ENCODE results near the gene LRRC31. TPM values are rescaled to one million over a fixed set of nuclear protein-coding genes. Genes with fewer than 3 reads are reported as not detected.

Gene LRRC31
- total RNA-seq, 1 donor: not detected

GRCh38 chr3:169886671-169887070, 16.9 kb upstream of the LRRC31 start:
- H2AFZ ChIP-seq (ENCODE audit: low read length): no peak overlapping the region

GRCh38 chr3:169880576-169881250, 11.0 kb upstream of the LRRC31 start:
- TF ChIP-seq CTCF (IDR thresholded peaks at IDR 0.05; ENCODE audit: extremely low read depth, low read depth, low read length): no peak
- Histone ChIP-seq H3K9me3 (ENCODE audit: low read depth, low read length) (no peaks in the 10 kb centered on the region), H2AFZ (ENCODE audit: low read length) (no peak overlapping the region), H4K20me1 (ENCODE audit: insufficient read depth, low read length) (no peaks in the 10 kb centered on the region), H3K4me1 (ENCODE audit: insufficient read depth, low read length) (no peaks in the 10 kb centered on the region), H3K27me3 (ENCODE audit: insufficient read depth, low read length) (no peaks in the 10 kb centered on the region), H3K4me2 (ENCODE audit: insufficient read depth, low read length) (no peak overlapping the region), H3K79me2 (ENCODE audit: insufficient read depth, low read length) (no peaks in the 10 kb centered on the region), H3K27ac (ENCODE audit: low read depth, low read length) (no peak overlapping the region), H3K4me3 (ENCODE audit: insufficient read depth, low read length) (no peak overlapping the region), H3K36me3 (ENCODE audit: insufficient read depth, low read length) (no peaks in the 10 kb centered on the region)
- DNase-seq (ENCODE audit: insufficient read length, low spot score, missing footprints): no peak

More at GRCh38 chr3:169886671-169887070, 16.9 kb upstream of the LRRC31 start:
- no peak for DNase-seq (ENCODE audit: insufficient read length, low spot score, missing footprints)
- Histone ChIP-seq H3K36me3 (ENCODE audit: insufficient read depth, low read length) (no peaks in the 10 kb centered on the region), H3K27me3 (ENCODE audit: insufficient read depth, low read length) (no peaks in the 10 kb centered on the region), H3K27ac (ENCODE audit: low read depth, low read length) (no peak overlapping the region), H3K4me3 (ENCODE audit: insufficient read depth, low read length) (no peak overlapping the region), H4K20me1 (ENCODE audit: insufficient read depth, low read length) (no peaks in the 10 kb centered on the region), H3K4me2 (ENCODE audit: insufficient read depth, low read length) (no peak overlapping the region), H3K79me2 (ENCODE audit: insufficient read depth, low read length) (no peaks in the 10 kb centered on the region), H3K4me1 (ENCODE audit: insufficient read depth, low read length) (peaks cover 4% of the 10 kb centered on the region), H3K9me3 (ENCODE audit: low read depth, low read length) (no peaks in the 10 kb centered on the region)
- no peak for TF ChIP-seq CTCF (IDR thresholded peaks at IDR 0.05; ENCODE audit: extremely low read depth, low read depth, low read length)

- Histone ChIP-seq H3K79me2 (ENCODE audit: insufficient read depth, low read length) (no peaks in the 10 kb centered on the region), H4K20me1 (ENCODE audit: insufficient read depth, low read length) (no peaks in the 10 kb centered on the region), H3K9me3 (ENCODE audit: low read depth, low read length) (no peaks in the 10 kb centered on the region), H3K36me3 (ENCODE audit: insufficient read depth, low read length) (no peaks in the 10 kb centered on the region), H3K4me1 (ENCODE audit: insufficient read depth, low read length) (no peaks in the 10 kb centered on the region), H3K4me3 (ENCODE audit: insufficient read depth, low read length) (no peak overlapping the region), H2AFZ (ENCODE audit: low read length) (no peak overlapping the region), H3K4me2 (ENCODE audit: insufficient read depth, low read length) (no peak overlapping the region), H3K27me3 (ENCODE audit: insufficient read depth, low read length) (no peaks in the 10 kb centered on the region), H3K27ac (ENCODE audit: low read depth, low read length) (no peak overlapping the region)
- no peak for DNase-seq (ENCODE audit: insufficient read length, low spot score, missing footprints)
- TF ChIP-seq CTCF (IDR thresholded peaks at IDR 0.05; ENCODE audit: extremely low read depth, low read depth, low read length): no peak
Measured at GRCh38 chr3:169879845-169880575, 10.3 kb upstream of the LRRC31 start.

- H4K20me1 ChIP-seq (ENCODE audit: insufficient read depth, low read length): no peaks in the 10 kb centered on the region
- H3K79me2 ChIP-seq (ENCODE audit: insufficient read depth, low read length): no peaks in the 10 kb centered on the region
- no peak overlapping the region for H3K4me3 ChIP-seq (ENCODE audit: insufficient read depth, low read length)
- H3K4me2 ChIP-seq (ENCODE audit: insufficient read depth, low read length): no peak overlapping the region
- H2AFZ ChIP-seq (ENCODE audit: low read length): no peak overlapping the region
- no peak for TF ChIP-seq CTCF (IDR thresholded peaks at IDR 0.05; ENCODE audit: extremely low read depth, low read depth, low read length)
- DNase-seq (ENCODE audit: insufficient read length, low spot score, missing footprints): no peak
- H3K9me3 ChIP-seq (ENCODE audit: low read depth, low read length): no peaks in the 10 kb centered on the region
- H3K4me1 ChIP-seq (ENCODE audit: insufficient read depth, low read length): no peaks in the 10 kb centered on the region
- no peak overlapping the region for H3K27ac ChIP-seq (ENCODE audit: low read depth, low read length)
- peaks cover 2% of the 10 kb centered on the region for H3K27me3 ChIP-seq (ENCODE audit: insufficient read depth, low read length)
- H3K36me3 ChIP-seq (ENCODE audit: insufficient read depth, low read length): no peaks in the 10 kb centered on the region
Measured at GRCh38 chr3:169879013-169879557, 9.3 kb upstream of the LRRC31 start.
